GM23248 (cell line): ENCODE data around the gene TLK2. TPM values are rescaled to one million over a fixed set of nuclear protein-coding genes. Genes with fewer than 3 reads are reported as not detected.
A peak's percentile ranks its signal among the peaks of the same experiment; 100 is the strongest.
"Not testable (repeated sequence)": the region's sequence is repeated elsewhere in the genome, so short reads cannot be mapped to it uniquely, and the experiment has no call there.

Source experiments
- DNase-seq: peaks from one replicate; pipeline ENCODE4 v3.0.0-alpha.2; 2015
- H2AFZ ChIP-seq: fragments of 200-600 bp; sonication (generic); 2 replicates; pipeline ENCODE4 v1.6.1; 2016; ENCODE audit warnings: antibody characterized with exemption
- H3F3A ChIP-seq: fragments of 200-600 bp; sonication (generic); 2 replicates; pipeline ENCODE4 v1.6.1; 2016; ENCODE audit warnings: mild to moderate bottlenecking, antibody characterized with exemption, mixed run types; ENCODE audit not compliant: insufficient read depth
- H3K27ac ChIP-seq: fragments of 200-600 bp; sonication (generic); 2 replicates; pipeline ENCODE4 v1.5.1; 2016; ENCODE audit warnings: mild to moderate bottlenecking
- H3K27me3 ChIP-seq: fragments of 200-600 bp; sonication (generic); replicated peaks from 2 replicates; pipeline ENCODE4 v1.6.1; 2016; ENCODE audit warnings: mild to moderate bottlenecking; ENCODE audit not compliant: insufficient read depth
- H3K36me3 ChIP-seq: fragments of 200-600 bp; sonication (generic); 2 replicates; pipeline ENCODE4 v1.6.1; 2016; ENCODE audit warnings: low read depth, mild to moderate bottlenecking
- H3K4me1 ChIP-seq: fragments of 200-600 bp; sonication (generic); 2 replicates; pipeline ENCODE4 v1.6.1; 2016; ENCODE audit warnings: mild to moderate bottlenecking; ENCODE audit not compliant: insufficient read depth
- H3K4me2 ChIP-seq: fragments of 200-600 bp; sonication (generic); one replicate; pipeline ENCODE4 v1.6.1; 2016; ENCODE audit warnings: mild to moderate bottlenecking; ENCODE audit not compliant: unreplicated experiment
- H3K4me3 ChIP-seq: fragments of 200-600 bp; sonication (generic); 2 replicates; pipeline ENCODE4 v1.5.1; 2016; ENCODE audit warnings: mild to moderate bottlenecking
- H3K79me2 ChIP-seq: fragments of 200-600 bp; sonication (generic); 2 replicates; pipeline ENCODE4 v1.6.1; 2016; ENCODE audit warnings: mild to moderate bottlenecking; ENCODE audit not compliant: insufficient read depth
- H3K9ac ChIP-seq: fragments of 200-600 bp; sonication (generic); 2 replicates; pipeline ENCODE4 v1.6.1; 2016; ENCODE audit warnings: mild to moderate bottlenecking
- H3K9me2 ChIP-seq: fragments of 200-600 bp; sonication (generic); 2 replicates; pipeline ENCODE4 v1.6.1; 2016; ENCODE audit warnings: mixed run types, mild to moderate bottlenecking, moderate library complexity; ENCODE audit not compliant: insufficient read depth
- H3K9me3 ChIP-seq: fragments of 200-600 bp; sonication (generic); one replicate; pipeline ENCODE4 v1.6.1; 2017; ENCODE audit warnings: low read depth
- H4K20me1 ChIP-seq: fragments of 200-600 bp; sonication (generic); 2 replicates; pipeline ENCODE4 v1.6.0; 2016; ENCODE audit not compliant: insufficient read depth
- WGBS, 2 experiments: methylation state at CpG; one replicate each; pipeline ENCODE4 v1.1.6; 2015 to 2017; ENCODE audit warnings: low lambda C conversion rate in 2 of 2, low coverage in 1 of 2; ENCODE audit errors: missing lambda C conversion rate in 2 of 2; 5-methylcytosine and 5-hydroxymethylcytosine counted together
- in situ Hi-C: fragments of 300-500 bp; cut with MboI; formaldehyde crosslinking; loops from 2 replicates; pipeline ENCODE4 v1.15.0; 2020
- polyA plus RNA-seq: library from polyadenylated mRNA; unstranded; fragments of >200 nt; fragmentation: Nextera tagmentation; extraction: Ambion mirVana; gene quantifications from 2 replicates; pipeline ENCODE4 v1.2.1, GENCODE V29; 2016
- total RNA-seq: library from RNA; depleted of rRNA; stranded (reverse); fragments of >200 nt; shearing (Covaris generic); gene quantifications from 2 replicates; pipeline ENCODE4 v1.2.3, GENCODE V29; 2014

The TLK2 gene
- total and polyA plus RNA-seq, 2 experiments from 2014 or later = 12.6 to 37.9 TPM

DNA sequence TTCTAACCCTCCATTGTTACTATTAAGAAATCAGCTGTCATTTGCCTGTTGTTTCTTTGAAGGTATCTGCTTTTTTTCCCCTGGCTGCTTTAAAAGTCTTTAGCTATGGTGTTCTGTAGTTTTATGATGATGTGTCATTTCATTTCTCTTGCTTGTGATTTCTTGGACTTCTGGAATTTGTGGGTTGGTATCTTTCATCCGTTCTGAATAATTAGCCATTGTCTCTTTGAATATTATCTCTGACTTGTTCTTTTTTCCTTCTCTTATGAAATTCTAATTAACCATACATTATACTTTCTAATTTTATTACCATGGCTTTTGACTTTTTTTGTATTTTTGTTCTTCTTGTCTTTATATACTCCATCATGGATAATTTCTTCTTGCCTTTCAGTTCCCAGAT lies 52.3 kb downstream of the TLK2 start:
- in situ Hi-C loops, H3K4me2 ChIP-seq: not testable (repeated sequence)
- H3K36me3 ChIP-seq = peaks cover 23% of the 10 kb centered on the region

GRCh38 chr17:62536557-62536956 lies 57.9 kb downstream of the TLK2 start:
- in situ Hi-C loops = not testable (repeated sequence)

More for the DNA sequence above, 52.3 kb downstream of the TLK2 start:
- H3K4me3 ChIP-seq, H3K27me3 ChIP-seq, H3K27ac ChIP-seq, H3K9ac ChIP-seq, DNase-seq, H3K9me2 ChIP-seq, H3K4me1 ChIP-seq, H3K9me3 ChIP-seq, H2AFZ ChIP-seq, H3F3A ChIP-seq, H4K20me1 ChIP-seq: not testable (repeated sequence)
- H3K79me2 ChIP-seq = peaks cover 73% of the 10 kb centered on the region
- 94 to 96% methylated on average over 1 of the region's 1 CpG for WGBS, 2 experiments

GRCh38 chr17:62541073-62541472 lies 62.4 kb downstream of the TLK2 start:
- in situ Hi-C loops, H3K9me2 ChIP-seq, H3K4me1 ChIP-seq, H3K4me2 ChIP-seq, H3K9me3 ChIP-seq, DNase-seq, H4K20me1 ChIP-seq, H3K9ac ChIP-seq, H3K4me3 ChIP-seq, H3F3A ChIP-seq, H3K27ac ChIP-seq, H2AFZ ChIP-seq, H3K27me3 ChIP-seq: not testable (repeated sequence)
- H3K36me3 ChIP-seq = peaks cover 10% of the 10 kb centered on the region
- 94% methylated on average over 4 of the region's 4 CpGs for WGBS, 2 experiments
- H3K79me2 ChIP-seq = peaks cover 73% of the 10 kb centered on the region

More at GRCh38 chr17:62536557-62536956, 57.9 kb downstream of the TLK2 start:
- not testable (repeated sequence) for H3K9me2 ChIP-seq, H3K27ac ChIP-seq, DNase-seq, H4K20me1 ChIP-seq, H2AFZ ChIP-seq, H3K9ac ChIP-seq, H3K9me3 ChIP-seq, H3K4me2 ChIP-seq, H3K27me3 ChIP-seq, H3K4me3 ChIP-seq, H3F3A ChIP-seq, H3K4me1 ChIP-seq
- WGBS, 2 experiments = 86 to 94% methylated on average over 3 of the region's 4 CpGs
- H3K36me3 ChIP-seq = peaks cover 21% of the 10 kb centered on the region; the same call in 1 of the 2 replicates
- peaks cover 70% of the 10 kb centered on the region for H3K79me2 ChIP-seq

- H3K79me2 ChIP-seq = peaks cover 90% of the 10 kb centered on the region
- in situ Hi-C loops, H3K4me1 ChIP-seq, H3K9me3 ChIP-seq, H3K9ac ChIP-seq, H3K27ac ChIP-seq, H3K9me2 ChIP-seq, H4K20me1 ChIP-seq, H3K4me2 ChIP-seq, DNase-seq, H3K4me3 ChIP-seq, H2AFZ ChIP-seq, H3K36me3 ChIP-seq, H3K27me3 ChIP-seq, H3F3A ChIP-seq: not testable (repeated sequence)
- WGBS, 2 experiments = 70 to 81% methylated on average over 3 of the region's 3 CpGs
These were observed 64.7 kb downstream of the TLK2 start for GRCh38 chr17:62543278-62543775.

GRCh38 chr17:62546066-62546465 lies 67.4 kb downstream of the TLK2 start:
- H3K36me3 ChIP-seq, H3K9ac ChIP-seq, H3F3A ChIP-seq, H4K20me1 ChIP-seq, H3K9me3 ChIP-seq, H3K27ac ChIP-seq, H3K9me2 ChIP-seq, H3K4me1 ChIP-seq, H2AFZ ChIP-seq, H3K27me3 ChIP-seq, in situ Hi-C loops, DNase-seq, H3K4me2 ChIP-seq, H3K4me3 ChIP-seq: not testable (repeated sequence)
- H3K79me2 ChIP-seq = peaks cover 93% of the 10 kb centered on the region
- WGBS, 2 experiments = 94 to 99% methylated on average over 5 of the region's 5 CpGs

DNA sequence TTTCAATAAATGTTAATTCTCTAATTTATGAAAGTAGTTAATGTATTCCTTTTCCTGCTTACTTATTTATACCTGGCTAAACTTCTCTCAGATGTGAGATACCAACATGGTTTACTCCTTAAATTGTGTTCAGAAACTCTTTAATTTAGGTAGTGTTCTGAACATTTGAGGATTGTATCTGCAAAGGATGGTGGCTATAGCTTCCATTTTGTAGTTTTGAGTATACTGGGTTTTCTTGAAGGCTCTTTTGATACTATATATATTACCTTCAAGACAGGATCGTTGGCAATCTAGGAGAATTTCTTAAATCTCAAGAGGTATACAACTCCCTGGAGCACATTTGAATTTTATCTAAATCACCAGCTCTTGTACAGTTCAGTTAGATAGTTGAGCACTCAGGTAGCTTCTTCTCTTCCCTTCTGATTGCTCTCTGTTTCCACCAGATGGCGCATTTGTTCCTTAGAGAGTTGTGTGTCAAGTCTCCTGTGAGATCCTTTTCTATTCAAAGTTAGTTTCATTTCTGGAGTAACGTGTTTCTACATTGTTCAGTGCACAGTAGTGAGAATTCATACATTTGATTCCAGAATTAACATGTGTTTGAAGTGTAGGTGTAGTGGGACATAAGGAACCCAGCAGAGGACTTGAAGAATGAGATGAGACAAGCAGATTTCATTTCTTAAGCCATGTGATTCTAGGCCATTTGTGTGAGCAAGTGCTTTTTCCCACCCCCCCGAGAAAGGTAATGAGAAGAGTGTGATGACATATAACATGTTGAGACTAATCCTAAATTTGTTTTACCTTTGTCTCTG lies 74.4 kb downstream of the TLK2 start:
- in situ Hi-C loops, H3K9me2 ChIP-seq, H4K20me1 ChIP-seq, H3K4me1 ChIP-seq, H2AFZ ChIP-seq, H3K9me3 ChIP-seq, H3K27me3 ChIP-seq: not testable (repeated sequence)
- peak; percentile 62 for DNase-seq
- peaks cover 13% of the 10 kb centered on the region for H3K36me3 ChIP-seq
- 0 out of 2 replicates have a peak overlapping the region, but pooled peaks have one; percentile 6 for H3K27ac ChIP-seq
- H3K79me2 ChIP-seq = peaks cover 77% of the 10 kb centered on the region
- H3K4me2 ChIP-seq = peak overlapping the region; percentile 87
- WGBS, 2 experiments = 2% methylated on average over 4 of the region's 4 CpGs
- H3K9ac ChIP-seq = peak overlapping the region; percentile 32; the same call in 1 of the 2 replicates
- peaks cover 13% of the 10 kb centered on the region for H3F3A ChIP-seq
- H3K4me3 ChIP-seq = peak overlapping the region; percentile 57

GRCh38 chr17:62557532-62557931 lies 78.9 kb downstream of the TLK2 start:
- WGBS, 2 experiments = 86 to 91% methylated on average over 5 of the region's 5 CpGs
- H3K9ac ChIP-seq, in situ Hi-C loops, H3K27ac ChIP-seq, H3K9me2 ChIP-seq, H4K20me1 ChIP-seq, DNase-seq, H3K27me3 ChIP-seq, H3K9me3 ChIP-seq, H3K4me3 ChIP-seq, H3K4me2 ChIP-seq, H2AFZ ChIP-seq: not testable (repeated sequence)
- peaks cover 12% of the 10 kb centered on the region for H3F3A ChIP-seq
- H3K79me2 ChIP-seq = peaks cover 84% of the 10 kb centered on the region
- peaks cover 18% of the 10 kb centered on the region for H3K36me3 ChIP-seq
- H3K4me1 ChIP-seq = peaks cover 12% of the 10 kb centered on the region
